ENCODE measurements around the gene ZNHIT6.
"Not testable (repeated sequence)": the region's sequence is repeated elsewhere in the genome, so short reads cannot be mapped to it uniquely, and the experiment has no call there.

DNA sequence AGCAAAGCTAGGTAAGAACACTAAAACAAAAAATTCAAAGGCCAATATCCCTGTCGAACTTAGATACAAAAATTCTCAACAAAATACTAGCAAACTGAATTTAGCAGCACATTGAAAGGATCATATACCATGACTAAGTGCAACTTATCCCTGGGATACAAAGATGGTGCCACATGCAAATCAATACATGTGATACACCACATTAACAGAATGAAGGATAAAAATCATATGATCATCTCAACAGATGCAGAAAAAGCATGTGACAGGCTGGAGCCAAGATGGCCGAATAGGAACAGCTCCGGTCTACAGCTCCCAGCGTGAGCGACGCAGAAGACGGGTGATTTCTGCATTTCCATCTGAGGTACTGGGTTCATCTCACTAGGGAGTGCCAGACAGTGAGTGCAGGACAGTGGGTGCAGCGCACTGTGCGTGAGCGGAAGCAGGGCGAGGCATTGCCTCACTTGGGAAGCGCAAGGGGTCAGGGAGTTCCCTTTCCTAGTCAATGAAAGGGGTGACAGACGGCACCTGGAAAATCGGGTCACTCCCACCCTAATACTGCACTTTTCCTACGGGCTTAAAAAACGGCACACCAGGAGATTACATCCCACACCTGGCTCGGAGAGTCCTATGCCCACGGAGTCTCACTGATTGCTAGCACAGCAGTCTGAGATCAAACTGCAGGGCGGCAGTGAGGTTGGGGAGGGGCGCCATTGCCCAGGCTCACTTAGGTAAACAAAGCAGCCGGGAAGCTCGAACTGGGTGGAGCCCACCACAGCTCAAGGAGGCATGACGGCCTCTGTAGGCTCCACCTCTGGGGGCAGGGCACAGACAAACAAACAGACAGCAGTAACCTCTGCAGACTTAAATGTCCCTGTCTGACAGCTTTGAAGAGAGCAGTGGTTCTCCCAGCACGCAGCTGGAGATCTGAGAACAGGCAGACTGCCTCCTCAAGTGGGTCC lies 66.4 kb downstream of the ZNHIT6 start:
- TF ChIP-seq, protein P1, sequence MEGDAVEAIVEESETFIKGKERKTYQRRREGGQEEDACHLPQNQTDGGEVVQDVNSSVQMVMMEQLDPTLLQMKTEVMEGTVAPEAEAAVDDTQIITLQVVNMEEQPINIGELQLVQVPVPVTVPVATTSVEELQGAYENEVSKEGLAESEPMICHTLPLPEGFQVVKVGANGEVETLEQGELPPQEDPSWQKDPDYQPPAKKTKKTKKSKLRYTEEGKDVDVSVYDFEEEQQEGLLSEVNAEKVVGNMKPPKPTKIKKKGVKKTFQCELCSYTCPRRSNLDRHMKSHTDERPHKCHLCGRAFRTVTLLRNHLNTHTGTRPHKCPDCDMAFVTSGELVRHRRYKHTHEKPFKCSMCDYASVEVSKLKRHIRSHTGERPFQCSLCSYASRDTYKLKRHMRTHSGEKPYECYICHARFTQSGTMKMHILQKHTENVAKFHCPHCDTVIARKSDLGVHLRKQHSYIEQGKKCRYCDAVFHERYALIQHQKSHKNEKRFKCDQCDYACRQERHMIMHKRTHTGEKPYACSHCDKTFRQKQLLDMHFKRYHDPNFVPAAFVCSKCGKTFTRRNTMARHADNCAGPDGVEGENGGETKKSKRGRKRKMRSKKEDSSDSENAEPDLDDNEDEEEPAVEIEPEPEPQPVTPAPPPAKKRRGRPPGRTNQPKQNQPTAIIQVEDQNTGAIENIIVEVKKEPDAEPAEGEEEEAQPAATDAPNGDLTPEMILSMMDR (IDR thresholded peaks at IDR 0.05), result not testable (repeated sequence)
- not testable (repeated sequence) for TF ChIP-seq POLR2A (IDR thresholded peaks at IDR 0.05)

All from suprapubic skin (tissue), 3 donors.